ENCODE results near the gene AMPD3.

AMPD3 gene

GRCh38 chr11:10506008-10506370 is 50.9 kb downstream of the AMPD3 start:
- DNase-seq = no peak

DNA sequence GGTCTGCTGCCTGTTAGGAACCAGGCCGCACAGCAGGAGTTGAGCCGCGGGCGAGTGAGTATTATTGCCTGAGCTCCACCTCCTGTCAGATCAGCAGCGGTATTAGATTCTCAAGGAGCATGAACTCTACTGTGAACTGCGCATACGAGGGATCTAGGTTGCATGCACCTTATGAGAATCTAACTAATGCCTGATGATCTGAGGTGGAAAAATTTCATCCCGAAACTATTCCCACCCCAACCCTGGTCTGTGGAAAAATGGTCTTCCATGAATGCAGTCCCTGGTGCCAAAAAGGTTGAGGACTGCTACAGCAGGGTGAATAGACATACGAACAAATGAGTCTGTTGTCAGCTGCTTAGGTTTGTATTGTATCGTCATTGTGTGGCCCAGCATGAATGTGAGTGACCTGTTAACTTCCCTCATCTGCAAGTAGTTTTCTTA is 56.1 kb downstream of the AMPD3 start:
- DNase-seq = no peak

GRCh38 chr11:10514202-10514601 is 59.1 kb downstream of the AMPD3 start:
- DNase-seq = peak in 1 of 2 donors; percentile 60

GRCh38 chr11:10514709-10515108 is 59.6 kb downstream of the AMPD3 start:
- no peak for DNase-seq

DNA sequence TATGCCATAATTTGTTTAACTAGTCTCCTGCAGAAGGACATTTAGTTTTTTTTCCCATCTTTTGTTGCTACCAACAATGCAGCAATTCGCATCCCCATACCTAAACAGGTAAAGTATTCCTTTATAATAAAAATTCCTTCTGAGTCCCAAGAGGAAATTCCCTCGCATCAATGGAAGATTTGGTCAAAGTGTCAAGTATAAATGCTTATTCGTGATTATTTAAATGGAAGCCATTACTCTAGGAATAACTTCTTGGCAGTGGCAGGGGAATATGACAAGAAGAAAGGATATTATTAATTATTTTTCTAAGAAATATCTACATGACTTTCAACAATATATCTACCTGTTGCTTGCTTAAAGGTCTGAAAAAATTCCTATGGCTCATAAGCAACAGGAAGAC is 60.4 kb downstream of the AMPD3 start:
- DNase-seq = no peak

GRCh38 chr11:10518123-10518522 is 63.1 kb downstream of the AMPD3 start:
- no peak for DNase-seq

DNA sequence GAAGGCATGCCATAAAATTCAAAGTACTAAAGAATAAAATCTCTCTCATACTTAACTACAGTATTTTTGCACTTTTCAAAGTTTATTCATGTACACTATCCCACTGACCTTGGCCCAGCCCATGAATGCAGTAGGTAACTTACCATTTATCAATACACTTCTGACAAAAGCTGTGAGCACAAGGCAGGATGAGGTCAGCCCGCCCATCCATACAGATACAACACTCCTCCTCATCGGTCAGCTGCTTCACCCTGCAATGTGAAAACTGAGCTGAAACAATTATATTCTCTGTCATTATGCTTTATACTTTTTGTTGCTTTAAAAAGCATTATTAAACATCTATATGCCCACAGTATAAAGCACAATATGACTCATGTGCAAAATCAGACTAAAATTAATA is 63.8 kb downstream of the AMPD3 start:
- DNase-seq = no peak

- no peak for DNase-seq
These were observed 64.6 kb downstream of the AMPD3 start for GRCh38 chr11:10519630-10520029.

GRCh38 chr11:10520562-10520961 is 65.5 kb downstream of the AMPD3 start:
- no peak for DNase-seq

DNA sequence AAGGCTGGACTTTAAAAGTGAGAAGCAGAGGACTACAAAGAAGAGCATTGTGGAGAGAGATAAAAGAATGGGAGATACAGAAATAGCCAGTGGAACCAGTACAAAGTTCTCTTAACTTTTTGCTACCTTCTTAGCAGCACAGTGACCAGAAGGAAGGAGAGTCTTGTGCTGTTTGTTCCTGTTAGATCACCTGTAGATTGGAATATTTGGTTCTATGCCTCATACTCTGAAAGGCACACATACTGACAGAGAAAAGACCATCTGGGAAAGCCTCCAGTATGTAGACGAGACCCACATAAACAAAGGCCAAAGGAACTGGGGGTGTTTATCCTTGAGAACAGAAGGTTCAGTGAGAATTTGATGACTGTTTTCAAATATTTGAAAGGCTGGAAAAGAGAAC is 67.2 kb downstream of the AMPD3 start:
- no peak for DNase-seq

GRCh38 chr11:10522921-10523320 is 67.9 kb downstream of the AMPD3 start:
- no peak for DNase-seq

GRCh38 chr11:10524471-10524870 is 69.4 kb downstream of the AMPD3 start:
- no peak for DNase-seq

- no peak for DNase-seq
These were observed 72.2 kb downstream of the AMPD3 start for GRCh38 chr11:10526974-10527918.

- DNase-seq = no peak
These were observed 73.1 kb downstream of the AMPD3 start for GRCh38 chr11:10528121-10528520.

DNA sequence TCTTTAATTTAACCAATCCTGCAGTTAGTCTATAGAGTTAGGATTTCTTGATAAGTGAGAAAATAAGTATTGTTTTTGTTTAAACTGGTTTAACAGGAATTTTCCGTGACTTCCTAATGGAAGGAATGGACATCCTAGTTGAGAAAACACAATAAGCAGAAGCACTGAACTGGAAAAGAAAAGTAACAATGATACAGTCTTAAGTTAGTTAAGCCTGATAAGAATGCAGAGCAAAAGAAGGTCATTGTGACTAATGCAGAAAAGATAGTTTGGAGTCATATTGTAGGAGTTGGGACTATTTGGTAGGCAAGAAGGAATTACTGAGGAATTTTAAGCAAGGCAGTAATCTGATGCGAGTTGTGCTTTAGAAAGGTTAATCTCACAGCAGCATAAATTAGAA is 74.2 kb downstream of the AMPD3 start:
- DNase-seq = no peak

DNA sequence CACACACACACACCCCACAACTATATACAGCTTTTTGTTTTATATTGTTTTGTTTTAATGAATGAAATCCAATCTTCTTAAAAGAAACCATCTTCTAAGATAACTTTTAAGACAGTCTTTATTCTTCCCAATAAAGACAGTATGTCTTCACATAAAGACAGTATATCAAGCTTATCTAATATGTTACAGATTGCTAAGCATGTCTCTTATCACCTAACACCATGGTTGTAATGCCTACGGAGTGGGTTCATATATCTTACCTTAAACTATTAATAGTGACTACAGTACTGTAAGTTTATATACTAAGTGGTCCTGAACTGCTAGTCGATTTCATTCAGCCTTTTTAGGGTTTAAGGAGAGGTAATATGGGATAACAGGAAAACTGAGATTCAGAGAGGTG is 77.5 kb downstream of the AMPD3 start:
- DNase-seq = no peak

DNA sequence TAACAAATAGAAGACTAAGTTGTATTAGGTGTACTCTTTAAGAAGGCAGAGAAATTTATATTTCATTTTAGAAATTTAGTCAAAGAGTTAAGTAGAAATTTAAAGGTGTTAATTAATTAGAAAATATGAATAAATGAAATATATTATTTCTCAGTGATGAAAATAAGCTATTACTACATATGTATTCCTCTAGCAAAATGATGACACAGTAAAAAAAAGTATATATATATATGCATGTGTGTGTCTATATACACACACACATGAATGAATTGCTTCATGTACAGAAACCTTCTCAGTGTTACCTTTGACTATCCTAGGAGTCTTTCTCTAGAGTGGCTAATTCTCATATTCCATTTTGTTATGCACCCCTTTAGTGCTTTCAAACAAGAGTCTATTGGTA is 78.3 kb downstream of the AMPD3 start:
- no peak for DNase-seq

GRCh38 chr11:10534316-10534715 is 79.3 kb downstream of the AMPD3 start:
- DNase-seq = no peak

DNA sequence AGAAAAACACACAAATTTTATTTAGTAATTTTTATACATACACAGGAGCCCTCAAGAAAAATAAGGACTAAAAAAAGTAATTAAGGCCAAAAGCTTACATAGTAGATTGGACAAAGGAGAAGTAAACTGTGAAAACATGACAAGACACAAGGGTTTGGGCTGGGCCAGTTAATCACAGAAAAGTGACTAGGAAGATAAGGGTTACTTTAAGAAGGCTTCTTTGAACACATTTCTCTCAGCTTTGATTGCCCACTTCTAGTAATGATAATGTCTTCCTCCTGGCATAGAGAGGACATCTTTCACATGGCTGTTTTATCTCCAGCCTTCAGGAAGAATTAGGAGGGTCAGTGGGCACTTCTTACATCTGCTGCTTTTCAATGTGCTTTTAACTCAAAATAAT is 82.5 kb downstream of the AMPD3 start:
- no peak for DNase-seq

DNA sequence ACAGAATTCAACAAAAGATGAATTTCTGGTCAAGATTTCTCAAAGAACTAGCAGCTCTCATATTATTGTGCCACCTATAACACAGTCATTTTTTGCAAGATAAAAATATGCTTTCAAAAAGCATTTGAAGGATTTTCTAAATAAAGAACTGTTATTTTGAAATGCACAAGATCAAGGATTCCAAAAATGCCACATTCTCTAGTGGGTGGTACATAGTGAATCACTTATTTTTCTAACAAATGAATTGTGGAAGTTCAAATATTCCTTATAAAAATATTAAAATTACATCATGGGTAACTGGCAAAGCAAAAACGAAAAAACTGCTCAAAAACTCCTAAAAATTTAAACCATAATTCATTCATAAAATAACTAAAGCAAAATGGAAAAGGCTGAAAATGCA is 83.9 kb downstream of the AMPD3 start:
- DNase-seq = peak in 1 of 2 donors; percentile 21

DNA sequence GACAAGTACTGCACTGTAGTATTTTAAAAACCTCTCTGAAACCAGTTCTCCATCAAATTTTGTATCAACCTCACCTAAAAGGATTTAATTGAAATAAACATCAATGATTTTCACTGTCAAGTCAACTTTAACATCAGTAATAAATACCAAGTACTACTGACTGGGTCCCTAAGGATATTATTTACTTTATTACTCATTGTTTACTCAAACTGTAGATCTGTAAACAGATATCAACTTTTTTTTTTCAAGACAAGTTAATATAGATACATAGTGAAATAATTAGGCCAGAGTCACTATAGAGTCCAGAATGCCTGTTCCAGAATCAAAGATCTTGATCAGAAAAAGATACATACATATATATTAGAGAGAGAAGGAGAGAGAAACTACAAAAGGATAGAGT is 84.3 kb downstream of the AMPD3 start:
- no peak for DNase-seq

GRCh38 chr11:10540546-10540914 is 85.5 kb downstream of the AMPD3 start:
- no peak for DNase-seq

DNA sequence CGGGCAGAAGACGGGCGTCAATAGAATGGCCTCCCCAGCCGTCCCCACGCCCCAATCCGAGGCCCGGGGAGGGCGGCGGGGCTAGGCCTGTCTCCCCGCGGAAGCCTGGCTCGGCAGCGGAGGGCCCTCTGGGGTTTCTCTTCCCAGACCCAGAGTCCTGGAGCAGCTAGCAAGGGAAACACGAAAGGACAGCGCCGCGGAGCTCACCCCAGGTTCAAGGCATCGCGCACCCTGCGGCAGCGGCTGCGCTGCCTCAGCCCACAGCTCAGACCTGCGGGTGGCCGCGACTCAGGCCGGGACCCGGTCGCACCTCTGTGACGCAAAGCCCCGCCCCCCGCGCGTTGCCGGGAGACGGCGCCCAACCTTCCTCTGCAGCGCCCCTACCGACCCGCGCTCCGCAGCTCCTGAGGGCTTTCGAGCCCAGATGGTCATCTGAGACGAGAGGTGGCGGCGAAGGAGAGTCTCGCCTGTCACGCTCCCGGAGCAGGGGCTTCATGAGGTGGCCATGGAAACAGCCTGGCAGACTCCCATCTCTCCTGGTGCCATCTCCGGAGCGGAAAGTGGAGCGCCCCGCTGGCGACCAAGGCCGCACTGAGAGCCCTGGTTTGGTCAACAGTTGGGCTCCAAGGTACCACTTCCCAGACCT is 86.0 kb downstream of the AMPD3 start, which contains the start of gene RNF141:
Gene RNF141 (minus strand): TSS at position 273 of the 646 bp plus-strand sequence. CDS start 7,029 bp downstream, outside the sequence.
- peak; percentile 84 to 97 for DNase-seq

GRCh38 chr11:10541561-10541930 is 86.5 kb downstream of the AMPD3 start:
- DNase-seq = no peak

Measured in inflammatory macrophage treated with lipopolysaccharide for 1 hour (primary cell).